NCI-H82 (cell line): ENCODE data around the gene MS4A18.
"Not testable (repeated sequence)": the region's sequence is repeated elsewhere in the genome, so short reads cannot be mapped to it uniquely, and the experiment has no call there.

Experiments
- DNase-seq: peaks from one replicate; lab custom pipeline; 2025; lab: John Stamatoyannopoulos, UW

The MS4A18 gene

DNA sequence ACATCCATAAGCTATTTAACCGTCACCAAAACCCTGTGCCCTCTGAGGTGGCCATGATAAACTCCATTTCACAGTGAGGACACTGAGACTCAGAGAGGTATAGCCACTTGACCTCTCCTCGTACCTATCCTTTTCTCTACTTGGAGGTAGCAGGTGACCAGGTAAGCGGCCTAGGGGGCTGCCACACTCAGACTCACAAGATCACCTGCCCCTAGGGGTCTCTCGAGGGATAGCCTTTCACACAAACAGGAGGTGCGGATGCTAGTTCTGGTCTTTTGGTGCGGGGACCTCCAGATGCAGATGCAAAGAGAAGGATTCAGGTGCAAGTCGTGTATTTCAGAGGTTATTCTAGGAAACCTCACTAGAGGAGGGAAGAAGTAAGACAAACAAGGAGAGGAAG is 14.6 kb downstream of the MS4A18 start:
- no peak for DNase-seq

DNA sequence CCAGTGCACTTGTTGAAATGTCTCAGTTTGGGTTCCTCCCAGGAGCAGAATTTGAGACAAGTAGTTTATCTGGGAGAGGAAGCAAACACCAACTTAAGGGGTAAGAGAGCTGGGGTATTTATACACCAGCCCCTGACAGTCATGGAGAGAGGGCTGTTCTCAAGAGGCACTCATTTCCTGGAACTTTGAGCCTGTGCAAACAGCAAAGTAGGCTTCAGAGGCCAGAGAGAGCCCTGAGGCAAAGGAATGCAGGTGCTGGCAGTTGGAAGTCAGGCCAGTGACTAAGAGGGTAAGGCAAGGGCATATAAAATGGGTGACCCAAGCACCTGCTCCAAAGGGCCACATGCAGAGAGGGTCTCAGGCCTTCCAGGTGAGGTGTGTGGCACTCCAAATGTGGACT is 16.1 kb downstream of the MS4A18 start:
- DNase-seq, result no peak

DNA sequence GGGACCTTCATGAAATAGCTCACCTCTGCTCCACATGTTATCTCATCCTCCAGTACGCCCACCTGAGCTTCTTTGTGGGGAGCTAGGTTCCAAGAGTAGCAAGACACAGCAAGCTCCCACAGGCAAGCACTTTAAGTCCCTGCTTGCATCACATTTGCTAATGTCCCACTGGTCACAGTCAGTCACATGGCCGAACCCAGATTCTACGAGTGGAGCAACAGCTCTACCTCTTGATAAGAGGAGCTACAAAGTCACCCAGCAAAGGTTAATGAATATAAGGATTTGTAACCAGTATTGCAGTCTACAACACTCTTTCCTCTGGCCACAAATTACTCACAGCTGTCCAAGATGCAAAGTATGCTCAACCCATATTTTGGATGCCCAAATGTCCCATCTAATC is 16.9 kb downstream of the MS4A18 start:
- no peak for DNase-seq

DNA sequence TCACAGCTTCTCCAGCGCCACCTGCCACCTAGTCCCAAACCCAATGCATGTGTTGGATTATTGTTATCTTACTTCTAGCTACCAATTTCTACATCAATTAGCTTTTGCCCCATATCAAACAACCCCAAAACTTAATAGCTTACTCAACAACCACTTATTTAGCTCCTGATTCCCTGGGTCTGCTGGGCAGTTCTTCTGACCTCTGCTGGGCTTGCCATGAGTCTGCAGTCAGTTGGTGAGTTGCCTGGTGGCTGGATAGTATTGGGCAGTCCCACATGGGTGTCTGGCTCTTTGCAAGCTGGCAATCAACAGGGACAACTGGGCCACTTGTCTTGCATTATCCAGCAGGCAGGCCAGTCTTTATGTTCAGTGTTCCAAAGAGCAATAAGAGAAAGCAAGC is 18.5 kb downstream of the MS4A18 start:
- no peak for DNase-seq

DNA sequence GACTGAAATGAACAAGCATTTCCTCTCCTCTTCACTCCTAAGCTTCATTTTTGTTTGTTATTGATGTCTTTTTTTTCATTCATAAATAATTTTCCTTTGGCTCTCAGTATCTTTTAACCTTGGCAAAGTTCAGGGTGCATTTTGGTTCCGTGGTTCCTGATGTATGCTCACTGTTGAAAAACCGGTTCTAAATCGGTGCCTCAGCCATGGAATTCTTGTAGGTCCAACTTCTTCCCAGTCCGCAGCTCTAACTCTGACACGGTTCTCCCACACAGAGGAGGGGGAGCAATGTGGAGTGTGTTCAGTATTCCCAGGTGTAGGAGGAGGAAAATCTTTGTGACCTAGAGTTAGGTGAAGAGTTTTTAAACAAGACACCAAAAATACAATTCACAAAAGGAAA is 19.6 kb downstream of the MS4A18 start:
- no peak for DNase-seq

DNA sequence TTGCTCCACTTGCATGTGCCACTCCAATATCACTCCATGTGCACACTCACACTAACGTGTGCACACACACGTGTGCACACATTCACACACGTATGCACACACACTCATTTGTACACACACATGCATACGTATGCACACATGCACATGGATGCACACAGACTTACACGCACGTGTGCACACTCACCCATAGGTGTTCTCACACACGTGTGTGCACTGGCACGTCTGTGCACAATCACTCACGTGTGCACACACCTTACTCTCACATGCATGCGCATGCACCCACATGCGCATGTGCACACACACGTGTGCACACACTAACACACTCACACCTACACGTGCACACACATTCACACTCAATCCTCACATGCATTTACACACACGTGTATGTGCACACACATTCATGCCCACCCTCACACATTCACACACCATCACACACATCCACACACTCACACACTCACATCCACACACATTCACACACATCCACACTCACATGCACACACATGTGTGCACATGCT is 22.9 kb downstream of the MS4A18 start:
- no peak for DNase-seq

DNA sequence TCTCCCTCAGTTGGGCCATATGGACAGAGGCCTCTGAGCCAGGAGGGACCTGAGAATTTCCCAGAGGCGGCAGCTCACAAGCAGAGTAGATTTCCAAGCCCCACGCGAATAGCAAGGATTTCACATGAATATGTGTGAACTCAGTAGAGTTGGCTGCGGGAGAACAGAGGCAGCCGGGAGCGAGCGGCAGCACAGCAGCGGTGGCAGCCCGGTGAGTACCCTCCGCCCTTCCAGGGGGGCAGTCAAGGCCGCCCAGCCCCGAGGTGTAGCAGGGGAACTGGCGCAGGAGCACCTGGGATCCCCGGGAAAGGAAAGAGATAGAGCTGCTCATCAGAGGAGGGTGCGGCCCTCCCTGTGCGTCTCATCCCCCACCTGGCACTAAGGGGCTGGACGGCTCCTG is 23.7 kb downstream of the MS4A18 start:
- no peak for DNase-seq

DNA sequence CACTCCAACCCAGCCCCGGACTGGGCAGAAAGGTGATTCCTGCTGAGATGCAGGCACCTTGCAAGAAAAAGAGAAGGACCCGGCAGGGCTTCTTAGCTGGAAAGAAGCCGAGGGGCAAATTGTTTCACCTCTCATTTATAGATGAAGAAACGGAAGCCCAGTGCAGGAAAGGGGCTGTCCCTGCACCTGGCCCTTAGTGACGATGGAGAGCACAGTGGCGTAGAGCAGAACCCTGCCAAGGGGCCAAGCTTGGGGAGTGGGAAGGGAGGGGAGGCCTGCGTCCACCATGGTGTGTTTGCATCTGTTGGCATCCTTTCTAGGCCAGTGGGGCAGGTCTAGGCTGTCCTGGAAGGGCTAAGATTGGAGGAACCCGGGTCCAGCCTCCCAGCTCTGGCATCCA is 24.3 kb downstream of the MS4A18 start:
- no peak for DNase-seq

DNA sequence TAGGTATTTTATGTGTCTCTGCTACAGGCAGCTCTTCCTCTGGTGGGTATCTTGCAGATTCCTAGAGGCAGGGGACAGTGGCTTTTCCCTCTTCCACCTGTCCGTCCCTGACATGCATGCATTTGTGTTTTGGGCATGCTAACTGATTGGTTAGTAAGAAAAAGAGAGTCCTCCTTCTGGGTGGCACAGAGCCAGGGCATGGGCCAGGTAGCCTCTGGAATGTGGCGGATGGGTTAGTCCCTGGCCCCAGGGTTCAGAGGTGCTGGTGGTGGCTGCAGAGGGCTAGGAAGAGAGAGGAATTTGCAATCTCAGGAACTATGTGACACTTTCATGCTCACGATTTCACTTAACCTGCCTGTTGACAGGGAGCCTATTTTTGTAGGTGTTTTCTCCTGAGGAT is 26.4 kb downstream of the MS4A18 start:
- DNase-seq, result no peak

DNA sequence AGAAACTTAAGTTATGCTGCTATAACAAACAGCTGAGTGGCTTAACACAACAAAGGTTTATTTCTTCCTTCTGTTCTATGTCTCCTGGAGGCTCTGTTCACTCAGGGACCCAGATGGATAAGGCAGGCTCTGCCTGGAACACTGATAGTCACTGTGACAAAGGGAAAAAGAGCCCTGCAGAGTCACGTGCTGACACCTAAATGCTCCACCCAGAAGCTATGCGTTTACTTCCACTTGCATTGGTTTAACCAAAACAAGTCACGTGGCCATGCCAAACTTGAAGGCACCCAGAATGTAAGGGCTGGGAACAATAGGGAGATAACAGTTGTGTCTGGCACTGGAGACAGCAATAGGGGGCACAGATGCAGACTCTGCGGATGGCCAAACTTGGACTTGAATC is 28.8 kb downstream of the MS4A18 start:
- no peak for DNase-seq

DNA sequence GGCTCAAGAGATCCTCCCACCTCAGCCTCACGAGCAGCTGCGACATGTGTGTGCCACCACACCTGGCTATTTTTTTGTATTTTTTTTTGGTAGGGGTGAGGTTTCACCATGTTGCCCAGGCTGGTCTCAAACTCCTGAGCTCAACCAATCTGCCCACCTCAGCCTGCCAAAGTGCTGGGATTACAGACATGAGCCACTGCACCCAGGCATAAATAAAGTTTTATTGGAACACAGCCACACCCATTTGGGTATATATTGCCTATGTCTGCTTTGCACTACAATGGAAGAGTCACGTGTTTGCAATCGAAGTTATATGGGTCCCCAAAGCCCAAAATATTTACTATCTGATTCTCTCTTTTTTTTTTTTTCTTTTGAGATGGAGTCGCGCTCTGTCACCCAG is 30.4 kb downstream of the MS4A18 start:
- DNase-seq, result no peak

DNA sequence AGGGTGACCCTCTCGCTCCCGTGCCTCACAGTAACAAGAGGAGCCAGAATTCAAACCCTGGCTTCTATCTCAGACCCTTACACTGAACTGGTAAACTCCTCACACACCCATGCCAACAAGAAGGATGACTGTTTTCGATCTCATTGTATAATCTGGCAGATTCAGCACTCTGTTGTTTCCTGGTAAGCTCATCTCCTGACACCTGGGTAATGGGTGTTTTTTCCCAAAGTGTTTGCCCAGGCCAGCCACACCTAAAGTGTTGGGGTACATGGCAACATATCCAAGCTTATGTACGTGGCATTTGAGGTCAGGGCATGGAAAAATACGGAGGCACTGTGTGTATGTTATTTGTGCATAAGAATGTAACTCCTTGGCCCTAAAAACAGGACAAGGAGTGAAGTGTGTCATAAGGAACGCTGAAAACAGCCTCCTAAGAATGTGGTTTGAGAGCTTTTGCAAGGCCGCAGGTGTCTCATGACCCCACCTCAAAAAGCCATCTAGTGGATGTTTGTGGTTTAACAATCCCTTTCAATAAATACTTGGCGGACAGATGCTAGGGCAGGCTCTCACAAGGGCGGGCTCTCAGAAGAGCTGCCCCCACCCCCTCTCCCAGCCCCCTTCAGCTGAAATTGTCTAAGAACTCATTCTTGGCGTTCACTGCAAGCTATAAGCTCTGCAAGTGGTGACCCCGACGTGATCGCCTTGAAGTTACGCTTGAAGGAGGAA is 31.9 kb downstream of the MS4A18 start, which contains the start of gene MS4A15:
MS4A15 (plus strand) TSS at position 561 of the 726 bp plus-strand sequence. CDS start 6,867 bp downstream, outside the sequence.
- peak; percentile 72 for DNase-seq

DNA sequence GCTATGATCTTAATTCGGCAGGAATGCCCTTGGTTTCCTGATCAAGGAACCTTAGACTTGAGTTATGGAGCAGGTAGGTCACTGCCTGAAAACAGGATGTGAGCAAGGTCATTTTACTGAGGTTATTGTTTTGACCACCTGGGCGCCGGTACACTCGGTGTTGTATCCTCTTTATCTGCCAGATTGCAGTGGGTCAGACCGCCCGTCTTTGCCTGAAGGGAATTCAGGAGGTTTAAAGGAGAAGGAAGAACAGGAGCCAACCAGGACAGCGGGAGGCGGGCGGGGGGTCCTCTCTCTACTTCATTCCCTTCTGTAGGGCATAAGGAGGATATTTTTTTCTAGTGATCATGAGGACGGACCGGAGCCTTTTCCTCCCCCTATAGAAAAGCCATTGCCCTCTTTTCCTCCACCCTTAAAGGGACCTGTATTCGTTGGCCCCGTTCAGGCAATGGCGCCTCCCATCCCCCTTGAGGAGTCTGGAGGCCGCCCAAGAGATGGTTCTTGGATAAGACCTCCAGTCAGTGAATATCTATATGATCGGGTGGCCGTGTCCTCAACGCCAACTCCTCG is 32.8 kb downstream of the MS4A18 start:
- no peak for DNase-seq

DNA sequence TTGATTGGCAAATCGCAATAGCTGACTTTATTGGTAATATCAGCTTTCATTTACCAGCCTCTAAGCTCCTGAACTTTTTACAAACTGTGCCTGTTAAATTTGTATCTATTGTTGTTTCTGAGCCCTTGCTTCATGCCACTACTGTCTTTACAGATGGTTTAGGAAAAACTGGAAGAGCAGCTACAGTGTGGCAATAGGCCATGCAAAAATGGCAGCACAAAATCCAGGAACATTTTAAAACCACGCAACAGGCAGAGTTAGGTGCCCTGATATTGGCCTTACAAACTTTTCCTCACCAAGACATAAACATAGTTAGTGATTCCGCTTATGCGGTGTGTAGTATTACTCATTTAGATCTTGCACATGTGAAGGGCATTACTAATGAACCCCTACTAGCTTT is 34.2 kb downstream of the MS4A18 start:
- not testable (repeated sequence) for DNase-seq

DNA sequence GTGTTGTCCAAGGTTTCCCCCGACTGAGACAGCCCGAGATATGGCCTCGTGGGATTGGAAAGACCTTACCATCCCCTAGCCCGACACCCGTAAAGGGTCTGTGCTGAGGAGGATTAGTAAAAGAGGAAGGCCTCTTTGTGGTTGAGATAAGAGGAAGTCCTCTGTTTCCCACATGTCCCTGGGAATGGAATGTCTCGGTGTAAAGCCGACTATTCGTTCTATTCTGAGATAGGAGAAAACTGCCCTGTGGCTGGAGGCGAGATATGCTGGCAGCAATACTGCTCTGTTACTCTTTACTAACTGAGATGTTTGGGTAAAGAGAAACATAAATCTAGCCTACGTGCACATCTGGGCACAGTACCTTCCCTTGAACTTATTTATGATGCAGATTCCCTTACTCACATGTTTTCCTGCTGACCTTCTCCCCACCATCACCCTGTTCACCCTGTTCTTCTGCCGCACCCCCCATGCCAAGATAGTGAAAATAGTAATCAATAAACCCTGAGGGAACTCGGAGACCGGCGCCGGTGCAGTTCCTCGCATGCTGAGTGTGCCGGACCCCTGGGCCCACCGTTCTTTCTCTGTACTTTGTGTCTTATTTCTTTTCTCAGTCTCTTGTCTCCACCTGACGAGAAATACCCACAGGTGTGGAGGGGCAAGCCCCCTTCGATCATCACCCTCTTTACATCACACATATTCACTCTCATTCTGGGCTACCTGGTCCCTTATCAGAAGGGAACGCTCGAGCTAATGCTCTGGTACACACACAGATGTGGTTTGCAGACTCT is 35.1 kb downstream of the MS4A18 start:
- not testable (repeated sequence) for DNase-seq

DNA sequence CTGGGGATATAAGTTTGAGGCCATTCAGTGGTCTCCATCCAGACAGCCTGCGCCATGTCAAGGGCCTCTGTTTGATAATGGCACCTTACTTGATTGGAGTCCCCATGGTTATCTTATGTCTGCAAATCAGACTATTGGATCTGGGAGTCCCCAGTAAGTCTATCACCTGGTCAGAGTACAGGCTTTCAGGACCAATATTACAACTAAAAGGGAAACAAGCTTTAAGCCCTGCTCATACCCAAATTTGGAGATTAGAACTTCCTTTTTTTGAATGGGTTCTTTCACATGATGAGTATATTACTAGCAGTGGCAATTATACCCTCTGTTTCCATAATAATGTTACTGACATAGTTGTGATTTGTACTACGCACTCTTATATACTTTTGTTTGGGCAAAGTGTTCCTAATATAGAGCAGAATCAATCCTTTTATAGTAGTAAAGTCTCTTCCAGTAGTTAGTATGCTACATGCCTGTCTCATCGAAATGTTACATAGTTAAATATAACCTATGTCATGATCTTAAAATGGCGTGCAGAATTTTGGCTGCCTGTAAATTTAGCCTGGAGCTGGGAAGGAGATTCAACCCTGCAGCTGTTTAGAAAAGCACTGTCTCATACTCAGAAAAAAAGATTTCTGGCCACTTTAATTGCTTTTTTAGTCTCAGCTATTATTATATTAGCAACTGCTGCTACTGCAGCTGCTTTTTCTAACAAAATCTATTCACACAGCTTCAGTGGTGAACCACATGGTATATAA is 37.1 kb downstream of the MS4A18 start:
- no peak for DNase-seq

DNA sequence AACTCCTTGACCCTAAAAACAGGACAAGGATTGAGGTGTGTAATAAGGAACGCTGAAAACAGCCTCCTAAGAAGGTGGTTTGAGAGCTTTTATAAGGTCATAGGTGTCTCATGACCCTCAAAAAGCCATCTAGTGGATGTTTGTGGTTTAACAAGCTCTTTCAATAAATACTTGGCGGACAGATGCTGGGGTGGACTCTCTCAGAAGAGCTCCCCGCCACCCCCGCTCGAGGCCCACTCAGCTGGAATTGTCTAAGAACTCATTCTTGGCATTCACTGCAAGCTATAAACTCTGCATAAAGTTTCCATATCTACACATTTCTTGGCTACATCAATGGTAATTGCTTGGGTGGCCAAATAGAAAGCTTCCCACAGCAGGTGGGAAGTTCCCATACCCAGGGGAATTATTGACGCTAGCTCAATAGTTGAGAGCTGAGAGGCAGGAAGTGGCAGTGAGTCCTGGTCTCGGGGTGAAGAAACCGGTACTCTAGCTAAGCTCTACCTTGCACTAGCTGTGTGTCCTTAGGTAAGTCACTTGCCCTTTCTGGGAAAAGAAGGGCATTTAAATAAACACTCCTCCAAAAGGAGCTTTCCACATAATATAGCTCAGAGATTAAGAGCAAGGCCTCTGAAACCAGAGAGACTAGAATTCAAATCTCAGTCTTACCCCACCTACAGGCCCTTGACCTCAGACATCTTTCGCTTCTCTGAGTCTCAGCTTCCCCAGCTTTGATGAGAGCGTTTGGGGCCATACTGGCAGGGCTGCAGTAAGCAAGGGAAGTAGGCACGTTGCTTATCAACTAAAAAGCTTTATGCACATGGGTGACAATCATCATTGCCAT is 38.6 kb downstream of the MS4A18 start:
- peak; percentile 46 for DNase-seq

DNA sequence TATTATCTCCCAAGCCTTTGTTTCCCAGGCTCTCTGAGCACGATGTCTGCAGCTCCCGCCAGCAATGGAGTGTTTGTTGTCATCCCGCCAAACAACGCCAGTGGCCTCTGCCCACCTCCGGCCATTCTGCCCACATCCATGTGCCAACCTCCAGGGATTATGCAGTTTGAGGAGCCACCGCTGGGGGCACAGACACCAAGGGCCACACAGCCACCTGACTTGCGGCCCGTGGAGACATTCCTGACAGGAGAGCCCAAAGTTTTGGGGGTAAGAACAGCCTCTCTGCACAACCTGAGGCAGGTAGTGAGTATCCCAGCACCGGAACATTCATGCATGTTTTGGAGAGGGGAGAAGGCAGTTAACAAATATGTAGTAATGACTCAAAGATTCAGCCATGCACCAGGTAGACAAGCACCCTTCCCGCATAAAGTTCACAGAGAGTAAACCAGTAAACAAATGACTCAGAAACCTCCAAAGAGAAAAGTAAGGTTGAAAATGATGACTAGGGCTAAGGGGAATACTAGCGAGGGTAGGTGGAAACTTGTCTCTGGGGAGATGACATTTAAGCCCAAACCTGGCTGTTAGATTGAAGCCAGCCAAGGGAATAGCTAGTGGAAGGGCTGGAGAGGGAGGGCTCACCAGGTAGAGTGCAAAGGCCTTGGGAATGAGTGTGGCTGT is 39.3 kb downstream of the MS4A18 start:
- no peak for DNase-seq

DNA sequence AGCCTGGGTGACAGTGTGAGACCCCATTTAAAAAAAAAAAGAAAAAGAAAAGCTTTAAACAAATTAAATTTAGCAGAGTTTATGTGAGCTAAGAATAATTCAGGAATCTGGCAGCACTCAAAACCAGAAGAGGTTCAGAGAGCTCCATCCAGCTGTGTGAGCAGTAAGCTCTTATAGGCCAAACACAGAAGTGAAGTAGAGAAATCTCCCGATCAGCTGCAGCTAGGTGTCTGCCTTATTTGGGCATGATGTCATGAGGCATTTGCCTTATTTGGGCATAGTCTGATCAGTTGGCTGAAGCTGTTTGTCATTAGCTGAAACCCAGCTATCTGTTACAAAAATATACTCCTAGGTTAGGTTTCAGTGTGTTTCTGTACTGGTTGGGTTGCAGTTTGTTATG is 40.4 kb downstream of the MS4A18 start:
- no peak for DNase-seq

DNA sequence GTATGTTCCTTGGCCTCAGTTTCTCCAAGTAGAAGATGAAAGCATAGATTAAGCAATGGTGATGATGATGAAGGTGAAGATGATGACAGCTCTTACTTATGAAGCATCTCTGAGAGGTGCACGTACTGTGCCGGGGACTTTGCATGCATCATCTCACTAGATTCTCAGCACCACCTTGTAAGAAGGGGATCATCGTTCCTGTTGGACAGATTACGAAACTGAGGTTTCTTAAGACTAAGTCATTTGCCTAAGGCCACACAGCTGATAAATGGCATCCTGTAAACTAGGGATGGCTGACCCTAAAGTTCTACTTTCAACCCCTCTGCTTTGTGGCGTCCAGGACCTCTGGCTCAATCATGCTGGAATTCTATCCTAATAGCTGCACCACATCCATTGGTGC is 40.8 kb downstream of the MS4A18 start:
- DNase-seq, result no peak

DNA sequence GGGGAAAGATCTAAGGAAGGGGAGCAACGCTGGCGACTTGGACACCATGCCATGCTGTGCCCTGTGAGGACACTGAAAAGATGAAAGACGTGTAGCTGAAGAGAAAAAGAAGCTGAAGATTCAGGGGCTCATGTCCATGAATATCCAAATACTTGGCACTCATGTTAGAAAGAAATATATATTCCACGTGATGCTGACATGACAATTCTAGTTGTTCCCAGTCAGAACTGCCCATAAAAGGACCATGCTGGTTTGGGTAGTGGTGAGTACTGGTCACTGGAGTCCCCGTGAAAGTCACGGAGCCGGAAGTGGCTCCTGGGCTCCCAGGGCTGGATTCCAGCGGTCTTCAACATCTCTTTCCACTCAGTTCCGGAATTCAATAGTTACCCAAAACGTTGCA is 42.0 kb downstream of the MS4A18 start:
- no peak for DNase-seq
